NCI-H748 treated with DMSO at 0.1 percent for 48 hours (cell line): ENCODE results near the gene SLC46A1.
A peak's percentile ranks its signal among the peaks of the same experiment; 100 is the strongest.

Source experiments
- DNase-seq: peaks from one replicate; lab custom pipeline; 2025; lab: John Stamatoyannopoulos, UW

The SLC46A1 gene

DNA sequence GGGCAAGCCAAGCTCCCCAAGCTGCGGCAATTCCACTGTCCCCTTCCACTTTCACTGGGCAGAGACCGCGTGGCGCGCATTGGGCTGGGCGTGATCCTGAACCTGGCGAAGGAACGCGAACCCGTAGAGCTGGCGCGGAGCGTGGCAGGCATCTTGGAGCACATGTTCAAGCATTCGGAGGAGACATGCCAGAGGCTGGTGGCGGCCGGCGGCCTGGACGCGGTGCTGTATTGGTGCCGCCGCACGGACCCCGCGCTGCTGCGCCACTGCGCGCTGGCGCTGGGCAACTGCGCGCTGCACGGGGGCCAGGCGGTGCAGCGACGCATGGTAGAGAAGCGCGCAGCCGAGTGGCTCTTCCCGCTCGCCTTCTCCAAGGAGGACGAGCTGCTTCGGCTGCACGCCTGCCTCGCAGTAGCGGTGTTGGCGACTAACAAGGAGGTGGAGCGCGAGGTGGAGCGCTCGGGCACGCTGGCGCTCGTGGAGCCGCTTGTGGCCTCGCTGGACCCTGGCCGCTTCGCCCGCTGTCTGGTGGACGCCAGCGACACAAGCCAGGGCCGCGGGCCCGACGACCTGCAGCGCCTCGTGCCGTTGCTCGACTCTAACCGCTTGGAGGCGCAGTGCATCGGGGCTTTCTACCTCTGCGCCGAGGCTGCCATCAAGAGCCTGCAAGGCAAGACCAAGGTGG lies 24.7 kb downstream of the SLC46A1 start:
- peak; percentile 60 for DNase-seq

DNA sequence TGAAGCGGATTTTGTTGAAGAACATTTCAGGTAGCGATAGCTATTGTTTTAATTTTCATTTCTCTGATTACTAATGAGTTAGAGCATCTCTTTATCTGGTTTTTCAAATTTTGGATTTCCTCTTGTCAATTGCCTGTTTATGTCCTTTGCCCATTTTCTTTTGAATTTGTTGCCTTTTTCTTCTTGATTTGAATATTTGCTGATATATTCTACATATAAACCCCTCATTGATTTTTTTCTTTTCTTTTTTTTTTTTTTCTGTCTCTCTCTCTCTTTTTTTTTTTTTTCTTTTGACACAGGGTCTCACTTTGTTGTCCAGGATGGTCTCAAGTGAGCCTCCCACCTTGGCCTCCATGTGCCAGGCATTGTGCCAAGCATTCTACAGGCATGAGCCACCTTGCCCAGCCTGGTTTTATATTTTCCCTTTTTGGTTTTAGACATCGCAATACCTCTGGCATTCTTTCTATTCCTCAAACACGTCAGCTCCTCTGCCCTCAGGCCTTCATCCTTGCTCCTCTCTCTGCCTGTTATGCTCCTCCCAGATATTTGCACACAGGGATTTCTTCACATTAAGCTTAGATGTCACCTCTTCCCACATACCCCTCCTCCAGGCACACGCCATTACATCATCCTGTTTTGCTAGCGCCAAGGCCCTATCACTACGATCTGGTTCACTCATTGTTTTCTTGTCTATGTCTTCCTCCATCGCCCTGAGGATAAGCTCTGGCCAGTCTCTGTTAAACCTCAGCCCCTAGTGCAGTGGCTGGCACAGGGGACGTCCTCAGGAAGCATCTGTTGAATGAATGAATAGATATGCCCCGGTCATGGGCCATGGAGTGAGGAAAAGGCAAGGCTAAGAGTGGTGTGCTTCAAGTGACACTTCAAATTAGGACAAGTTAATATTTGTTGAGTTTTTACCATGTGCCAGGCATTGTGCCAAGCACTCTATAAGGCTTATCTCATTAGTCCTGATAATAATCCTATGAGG lies 25.9 kb downstream of the SLC46A1 start:
- DNase-seq: no peak

DNA sequence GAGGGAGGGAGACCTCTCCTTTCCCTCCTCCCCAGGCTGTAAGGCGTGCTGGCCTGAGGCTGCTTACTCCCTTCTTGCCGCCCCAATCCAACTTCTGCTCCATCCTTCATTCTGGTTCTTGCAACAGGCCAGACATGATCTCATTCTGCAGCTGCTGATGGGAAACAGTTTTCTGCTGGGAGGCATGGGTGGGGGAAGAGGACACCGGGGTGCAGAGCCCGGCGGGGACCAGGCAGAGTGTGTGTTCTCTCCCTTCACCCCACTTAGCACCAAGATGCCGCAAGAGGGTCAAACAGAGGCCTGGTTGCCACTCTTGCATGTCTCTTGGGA lies 33.1 kb downstream of the SLC46A1 start:
- no peak for DNase-seq

DNA sequence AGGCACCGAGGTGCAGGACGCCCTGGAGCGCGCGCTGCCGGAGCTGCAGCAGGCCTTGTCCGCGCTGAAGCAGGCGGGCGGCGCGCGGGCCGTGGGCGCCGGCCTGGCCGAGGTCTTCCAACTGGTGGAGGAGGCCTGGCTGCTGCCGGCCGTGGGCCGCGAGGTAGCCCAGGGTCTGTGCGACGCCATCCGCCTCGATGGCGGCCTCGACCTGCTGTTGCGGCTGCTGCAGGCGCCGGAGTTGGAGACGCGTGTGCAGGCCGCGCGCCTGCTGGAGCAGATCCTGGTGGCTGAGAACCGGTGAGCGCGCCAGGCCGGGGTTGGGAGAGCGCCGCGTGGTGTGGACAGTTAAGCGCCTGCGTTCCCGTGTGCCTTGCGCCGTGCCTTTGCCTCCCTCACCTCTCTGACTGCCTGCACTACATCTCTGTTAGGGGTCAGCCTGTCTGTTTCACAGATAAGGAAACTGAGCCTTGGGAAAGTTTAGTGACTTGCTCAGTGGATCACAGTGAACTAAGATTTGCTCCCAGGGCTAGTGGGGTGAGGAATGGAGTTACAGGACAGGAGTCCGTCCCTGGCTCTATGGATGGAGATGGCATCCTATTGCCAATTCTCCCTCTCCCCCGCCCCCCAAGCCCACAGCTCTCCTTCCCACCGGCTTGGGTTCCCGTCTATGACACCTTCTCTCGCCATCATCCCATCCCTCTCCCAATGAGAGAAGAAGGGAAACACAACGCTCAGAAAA lies 33.6 kb downstream of the SLC46A1 start:
- peak; percentile 24 for DNase-seq

DNA sequence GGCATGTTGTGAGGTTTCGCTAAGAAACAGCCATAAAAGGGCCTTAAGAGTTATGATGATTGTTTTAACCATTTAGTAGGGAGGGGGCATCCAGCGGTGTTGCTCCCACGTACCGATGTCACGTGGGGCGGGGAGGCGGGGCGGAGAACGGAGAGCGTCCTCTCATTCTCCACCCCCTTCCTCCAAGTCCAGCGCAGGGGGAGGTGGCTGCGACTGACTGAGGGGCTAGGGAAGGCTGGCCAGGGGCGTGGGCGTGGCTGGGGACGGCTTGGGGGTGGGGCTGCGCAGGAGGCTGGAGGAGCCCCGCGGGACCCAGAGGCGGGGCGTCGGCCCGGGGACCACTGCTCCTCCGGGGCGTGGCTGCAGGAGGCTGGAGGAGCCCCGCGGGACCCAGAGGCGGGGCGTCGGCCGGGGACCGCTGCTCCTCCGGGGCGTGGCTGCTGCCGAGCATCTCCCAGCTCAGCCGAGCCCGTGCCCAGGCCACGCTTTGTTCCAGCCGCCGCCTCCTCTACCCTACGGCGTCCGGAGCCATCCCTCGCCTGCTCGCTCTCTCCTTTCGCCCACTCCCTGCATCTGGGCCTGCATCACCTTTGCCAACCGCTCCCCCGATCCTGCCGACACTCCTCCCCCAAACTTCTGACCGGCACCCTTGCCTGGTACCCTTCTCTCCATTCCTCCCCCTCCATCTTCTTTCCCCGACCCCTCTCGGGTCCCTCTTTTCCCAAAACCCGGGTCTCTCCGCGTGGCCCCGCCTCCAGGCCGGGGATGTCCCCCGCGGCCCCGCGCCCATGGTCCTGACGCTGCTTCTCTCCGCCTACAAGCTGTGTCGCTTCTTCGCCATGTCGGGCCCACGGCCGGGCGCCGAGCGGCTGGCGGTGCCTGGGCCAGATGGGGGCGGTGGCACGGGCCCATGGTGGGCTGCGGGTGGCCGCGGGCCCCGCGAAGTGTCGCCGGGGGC lies 34.5 kb downstream of the SLC46A1 start, which contains the start of gene SARM1:
TSS of gene SARM1 (plus strand) at position 450 of the 958 bp plus-strand sequence. CDS start at position 789, 339 bp downstream.
- DNase-seq: peak; percentile 96

DNA sequence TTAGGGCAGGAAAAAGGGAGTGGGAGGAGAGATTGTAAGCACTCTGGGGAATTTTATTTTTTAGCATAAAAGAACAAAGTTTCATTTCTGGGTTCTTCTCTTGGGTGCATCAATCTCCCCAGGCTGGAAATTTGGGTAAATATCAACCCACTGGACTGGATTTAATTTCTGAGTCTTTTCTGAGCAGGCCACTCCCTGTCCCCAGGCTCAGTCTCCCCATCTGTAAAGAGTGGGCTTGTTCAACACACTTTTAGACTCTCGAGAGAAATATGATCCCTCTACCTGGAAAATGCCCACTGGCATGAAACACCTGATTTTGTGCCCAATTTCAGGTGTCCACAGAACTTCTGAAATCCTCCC lies 35.3 kb downstream of the SLC46A1 start:
- no peak for DNase-seq

DNA sequence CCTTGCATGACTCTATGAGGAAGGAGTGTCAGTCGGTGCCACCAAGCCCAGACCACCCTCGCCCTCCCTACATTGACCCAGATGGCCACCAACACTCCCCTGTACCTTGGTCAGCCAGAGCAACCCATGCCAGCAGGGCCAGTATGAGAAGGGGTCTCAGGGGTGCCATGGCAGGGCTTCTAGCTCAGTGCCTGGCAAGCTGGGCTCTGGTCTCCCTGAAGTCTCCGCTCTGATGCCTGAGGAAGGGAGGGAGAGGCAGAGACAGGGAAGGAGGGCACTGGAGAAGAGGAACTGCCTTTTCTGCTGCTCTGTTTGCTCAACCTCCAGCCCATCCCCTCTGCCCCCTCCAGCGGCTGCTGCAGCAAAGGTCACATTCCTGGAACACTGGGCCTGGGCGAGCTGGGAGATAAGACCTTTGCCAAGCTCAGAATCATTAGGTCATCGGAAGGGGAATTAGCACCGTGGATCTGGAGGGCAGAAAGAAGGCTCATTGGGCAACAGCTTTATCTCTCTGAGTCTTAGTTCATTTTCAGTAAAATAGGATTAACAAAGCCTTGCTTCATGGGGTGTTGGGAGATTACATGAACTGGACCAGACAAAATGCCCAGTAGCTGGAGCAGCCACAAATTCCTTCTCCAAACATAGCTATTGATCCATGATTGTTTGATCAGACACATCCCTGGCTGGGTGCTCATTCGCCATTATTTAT lies 35.8 kb downstream of the SLC46A1 start, which contains the start of gene VTN:
TSS of gene VTN (minus strand) at position 273 of the 709 bp plus-strand sequence. CDS start at position 169, 104 bp downstream.
- no peak for DNase-seq

DNA sequence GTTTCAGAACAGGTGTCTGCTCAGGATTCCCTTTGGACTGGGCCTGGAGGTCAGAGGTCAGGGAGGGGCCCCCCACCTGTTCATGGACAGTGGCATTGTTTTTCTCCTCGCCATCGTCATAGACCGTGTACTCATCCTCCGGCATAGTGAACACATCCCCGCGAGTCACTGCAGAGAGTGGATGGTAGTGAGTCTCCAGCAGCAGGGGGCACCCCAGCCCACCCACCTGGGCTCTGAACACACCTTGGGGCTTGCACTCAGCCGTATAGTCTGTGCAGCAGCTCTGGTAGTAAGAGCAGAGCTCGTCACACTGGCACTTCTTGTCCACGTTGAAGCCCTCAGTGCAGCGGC lies 36.4 kb downstream of the SLC46A1 start:
- DNase-seq: no peak

DNA sequence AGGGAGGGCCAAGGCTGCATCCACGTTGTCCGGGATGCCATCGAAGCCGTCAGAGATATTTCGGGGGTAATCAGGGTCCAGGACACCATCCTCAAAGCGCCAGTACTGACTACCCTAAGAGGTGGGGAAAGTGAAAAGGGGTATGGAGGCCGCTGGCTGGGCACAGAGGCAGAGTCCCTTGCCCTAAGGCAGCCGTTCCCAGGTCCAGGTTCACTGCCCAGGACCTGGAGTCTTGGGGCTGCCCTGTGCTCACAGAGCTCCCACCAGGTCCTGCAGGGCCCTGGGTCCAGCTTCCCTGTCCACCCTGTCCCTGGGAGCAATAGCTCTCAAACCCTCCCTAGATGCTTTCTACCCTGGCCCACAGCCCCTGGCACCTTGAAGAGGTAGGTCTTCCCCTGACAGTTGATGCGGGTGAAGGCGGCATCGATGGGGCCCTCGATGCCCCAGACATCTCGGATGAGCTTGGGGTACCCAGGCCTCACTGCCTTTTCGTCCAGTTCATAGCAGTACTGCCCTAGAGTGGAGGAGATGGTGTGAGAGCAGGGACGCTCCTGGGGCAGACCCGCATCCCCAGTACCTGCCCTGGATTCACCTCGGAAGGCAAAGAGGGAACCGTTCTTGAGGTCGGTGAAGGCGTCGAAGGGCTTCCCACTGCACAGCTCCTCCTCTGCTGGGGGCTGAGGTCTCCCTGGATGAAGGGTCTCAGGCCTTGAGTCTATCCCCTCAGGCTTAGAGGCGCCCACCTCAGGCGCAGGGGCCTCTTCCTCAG lies 36.9 kb downstream of the SLC46A1 start:
- DNase-seq: no peak

DNA sequence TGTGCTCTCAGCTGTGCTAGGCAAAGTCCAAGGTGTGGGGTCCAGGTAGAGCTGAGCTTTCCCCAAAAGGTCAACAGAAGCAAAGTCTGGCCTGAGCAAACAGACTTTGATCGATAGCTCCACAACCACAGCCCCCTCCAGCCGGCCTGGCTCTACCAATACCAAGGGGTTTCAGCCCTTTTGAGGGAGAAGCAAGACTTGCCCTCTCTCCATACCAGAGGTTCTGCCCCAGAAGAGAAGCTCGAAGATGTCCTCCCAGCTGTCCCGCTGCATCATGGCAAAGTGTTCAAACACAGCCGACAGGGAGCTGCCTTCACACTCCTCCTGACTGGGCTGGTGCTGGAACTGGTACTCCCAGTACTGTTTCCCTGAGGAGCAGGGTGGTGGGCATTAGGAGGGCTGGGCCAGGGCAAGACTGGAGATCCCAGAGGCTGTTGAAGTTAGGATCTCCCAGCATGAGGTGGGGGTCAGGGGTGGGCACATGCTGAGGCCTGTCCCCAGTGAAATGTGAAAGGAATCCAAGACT lies 37.6 kb downstream of the SLC46A1 start:
- no peak for DNase-seq

DNA sequence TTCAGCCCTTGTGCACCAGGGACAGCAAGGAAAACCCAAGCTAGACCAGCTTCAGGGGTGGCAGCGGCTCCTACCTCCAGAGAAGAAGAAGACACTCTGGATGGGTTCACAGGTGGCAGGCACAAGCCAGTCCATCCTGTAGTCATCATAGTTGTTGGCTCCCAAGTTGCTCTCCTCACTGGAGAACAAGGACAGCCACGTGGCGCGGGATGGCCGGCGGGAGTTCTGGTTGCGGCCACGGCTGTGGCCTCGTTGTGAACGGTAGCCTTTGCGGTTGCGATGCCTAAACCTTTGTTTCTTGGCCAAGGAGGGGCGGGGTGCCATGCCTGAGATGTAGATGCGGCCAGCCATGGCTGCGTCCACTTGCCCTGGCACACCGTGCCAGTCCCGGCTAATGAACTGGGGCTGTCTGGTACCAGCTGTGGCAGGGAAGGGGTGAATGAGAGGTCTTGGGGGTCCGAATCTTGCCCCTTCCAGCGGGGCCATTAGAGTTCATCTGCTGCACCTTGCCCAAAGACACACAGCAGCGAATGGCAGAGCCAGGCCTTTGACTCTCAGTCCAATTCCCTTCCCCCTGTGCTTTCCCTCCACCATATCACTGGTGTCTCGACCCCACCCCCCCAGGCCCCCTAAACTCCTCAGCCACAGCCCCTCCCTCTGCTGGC lies 38.2 kb downstream of the SLC46A1 start:
- no peak for DNase-seq

DNA sequence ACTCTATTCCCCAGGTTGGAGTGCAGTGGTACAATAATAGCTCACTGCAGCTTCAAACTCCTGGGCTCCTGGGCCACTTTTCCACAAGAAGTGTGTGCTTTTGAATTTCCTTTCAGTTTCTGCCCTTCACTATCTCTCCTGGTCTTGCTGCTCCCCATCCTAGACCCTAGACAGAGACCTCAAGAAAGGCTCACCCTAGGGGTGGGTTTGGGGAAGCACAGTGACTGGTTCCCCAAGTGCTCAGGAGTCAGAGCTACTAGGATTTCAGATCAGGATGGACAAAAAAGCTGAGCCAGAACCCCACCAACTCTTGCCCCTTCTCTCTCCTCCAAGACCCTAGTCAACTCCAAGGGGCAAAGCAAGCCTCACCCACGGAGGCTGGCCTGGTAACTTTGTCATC lies 39.4 kb downstream of the SLC46A1 start:
- DNase-seq: no peak

DNA sequence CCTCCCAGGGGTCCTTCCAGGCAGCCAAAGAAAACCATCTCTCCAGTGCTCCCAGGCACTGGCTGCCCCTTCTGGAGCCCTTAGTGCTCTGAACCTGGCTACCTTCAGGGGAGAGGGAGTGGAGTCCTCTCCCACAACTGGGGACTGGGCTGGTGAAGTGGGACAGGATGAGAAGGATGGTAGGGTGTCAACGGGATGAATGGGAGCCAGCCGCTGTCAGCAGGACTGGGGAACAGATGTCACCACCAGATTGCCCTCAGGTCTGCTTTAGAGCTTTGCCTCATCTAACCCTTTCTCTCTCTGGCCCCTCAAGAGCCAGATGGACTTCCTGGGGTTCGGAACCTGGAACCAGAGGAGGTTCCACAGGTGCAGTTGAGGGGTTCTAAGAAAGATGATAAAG lies 40.5 kb downstream of the SLC46A1 start:
- DNase-seq: no peak

DNA sequence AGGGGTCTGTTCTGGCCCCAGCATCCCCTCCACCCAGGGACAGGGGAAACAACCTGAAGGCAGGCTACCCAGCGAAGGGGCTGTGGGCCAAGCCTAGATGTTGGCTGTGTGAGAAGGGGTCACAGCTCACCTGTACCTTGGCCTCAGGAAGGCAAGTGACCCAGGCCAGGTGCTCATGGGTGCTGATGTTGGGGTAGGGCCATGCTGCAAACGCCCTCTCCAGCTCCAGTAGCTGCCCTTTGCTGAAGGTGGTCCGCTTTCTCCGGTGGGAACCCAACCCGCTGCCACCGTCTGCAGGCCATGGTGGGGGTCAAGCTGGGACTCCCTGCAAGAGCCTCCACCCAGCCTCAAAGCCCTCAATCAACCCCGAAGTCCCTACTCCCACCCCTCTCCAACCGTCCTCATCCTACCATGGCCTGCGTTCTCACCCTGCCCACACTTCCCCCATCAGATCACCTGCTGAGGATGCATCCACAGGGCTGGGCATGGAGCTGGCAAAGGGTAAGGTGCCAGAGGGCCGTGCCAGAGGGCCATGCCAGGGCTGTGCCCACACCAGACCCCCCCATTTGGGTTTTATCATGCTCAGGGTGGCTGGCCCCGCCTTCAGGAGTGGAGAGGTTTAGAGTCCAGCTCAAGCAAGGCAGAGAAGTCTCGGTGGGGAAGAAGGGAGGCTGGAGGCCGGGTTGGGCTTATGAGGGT lies 41.2 kb downstream of the SLC46A1 start, which contains the start of gene SEBOX:
TSS of gene SEBOX (minus strand) at position 535 of the 699 bp plus-strand sequence. CDS start at position 487, 48 bp downstream.
- no peak for DNase-seq

DNA sequence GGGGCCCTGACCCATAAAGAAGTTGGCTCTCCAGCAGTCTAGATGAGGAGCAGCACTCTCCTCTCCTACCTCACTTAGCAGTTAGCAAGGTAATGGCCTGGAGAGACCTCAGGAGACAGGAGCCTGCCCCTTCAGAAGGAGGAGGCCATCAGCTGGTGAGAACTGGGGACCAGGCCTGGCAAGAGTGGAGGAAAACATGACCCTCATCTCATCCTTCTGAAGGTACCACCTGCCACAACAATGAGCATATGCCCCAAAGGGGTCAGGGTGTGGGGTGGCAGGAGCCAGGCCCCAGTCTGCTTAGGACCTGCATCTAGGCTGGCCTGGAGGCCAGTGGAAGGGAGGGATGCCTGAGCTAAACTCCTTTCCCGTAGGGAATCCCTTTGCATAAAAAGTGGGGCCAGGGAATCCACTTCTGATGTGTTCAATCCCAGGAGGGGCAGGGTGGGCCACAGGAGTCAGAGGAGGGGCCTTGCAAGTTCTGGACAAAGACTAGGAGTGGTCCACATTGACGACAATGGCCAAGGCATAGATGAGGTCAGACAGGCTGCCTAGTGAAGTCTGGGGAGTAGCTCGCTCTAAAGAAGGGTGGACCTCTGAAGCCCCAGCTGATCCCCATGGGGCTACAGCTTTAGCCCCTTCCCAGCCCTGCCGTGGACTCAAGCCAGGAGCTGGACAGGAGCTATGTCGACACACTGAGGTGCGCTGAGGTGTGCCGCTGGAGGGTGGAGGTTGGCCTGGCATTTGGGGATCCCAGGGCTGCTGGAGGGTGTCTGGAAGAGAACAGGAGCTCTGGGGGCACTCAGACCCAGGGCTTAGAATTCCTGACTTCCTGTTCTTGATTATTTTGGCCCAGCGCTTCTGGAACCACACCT lies 42.0 kb downstream of the SLC46A1 start:
- DNase-seq: no peak

DNA sequence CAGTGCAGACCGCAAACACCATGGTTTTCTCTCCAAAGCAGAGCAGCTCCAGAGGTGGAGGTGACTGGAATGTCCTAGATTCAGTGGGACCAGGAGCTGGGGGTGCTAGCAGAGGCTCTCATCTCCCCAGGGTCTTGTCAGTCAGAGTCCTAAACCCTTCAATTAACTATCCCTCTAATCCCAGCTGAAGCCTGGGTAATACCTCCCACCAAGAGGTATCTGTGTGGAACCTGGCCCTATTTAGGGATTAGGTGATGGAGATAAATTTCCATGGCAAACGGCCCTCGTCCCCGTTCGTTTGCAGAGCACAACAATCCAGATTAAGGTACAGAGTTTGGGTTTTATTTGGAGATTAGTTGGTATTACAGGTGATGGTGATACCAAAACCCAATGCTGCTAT lies 42.8 kb downstream of the SLC46A1 start:
- DNase-seq: no peak

DNA sequence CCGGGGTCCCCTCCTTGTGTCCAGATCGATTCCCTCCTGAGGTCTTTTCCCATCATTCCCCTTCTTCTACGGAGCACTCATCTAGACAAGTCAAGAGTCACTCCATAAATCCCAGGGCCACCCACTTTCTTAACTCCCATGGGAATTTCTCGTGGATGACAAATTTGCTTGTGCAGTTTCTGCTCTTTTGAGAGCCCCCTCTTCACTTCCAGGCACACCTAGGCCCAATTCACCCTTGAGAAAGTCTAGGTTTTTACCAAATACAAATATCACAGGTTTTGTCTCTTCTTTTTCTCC lies 48.2 kb downstream of the SLC46A1 start:
- no peak for DNase-seq
